DOHH2 (cell line): Measurements from ENCODE around the gene WNT2.

Experiments
- H3F3A ChIP-seq: fragments of 200-600 bp; sonication (generic), shearing (Covaris generic); 2 replicates; pipeline ENCODE4 v1.6.0; 2016; ENCODE audit warnings: antibody characterized with exemption, mild to moderate bottlenecking; ENCODE audit not compliant: control insufficient read depth, insufficient read depth
- H3K27ac ChIP-seq: fragments of 200-600 bp; sonication (generic); 2 replicates; pipeline ENCODE4 v1.5.1; 2014; ENCODE audit warnings: low read depth, mild to moderate bottlenecking, low read length, moderate library complexity
- H3K27me3 ChIP-seq: fragments of 200-600 bp; sonication (generic); 2 replicates; pipeline ENCODE4 v1.6.1; 2014; ENCODE audit warnings: mild to moderate bottlenecking, low read length, mixed read lengths; ENCODE audit not compliant: control insufficient read depth
- H3K36me3 ChIP-seq: fragments of 200-600 bp; sonication (generic); 2 replicates; pipeline ENCODE4 v1.6.1; 2014; ENCODE audit warnings: mild to moderate bottlenecking, low read length, moderate library complexity, mixed read lengths; ENCODE audit not compliant: control insufficient read depth
- H3K4me1 ChIP-seq: fragments of 200-600 bp; sonication (generic); 2 replicates; pipeline ENCODE4 v1.6.1; 2014; ENCODE audit warnings: mild to moderate bottlenecking, low read length, mixed read lengths; ENCODE audit not compliant: control insufficient read depth
- H3K4me2 ChIP-seq: fragments of 200-600 bp; sonication (generic); 2 replicates; pipeline ENCODE4 v1.6.0; 2014; ENCODE audit warnings: mild to moderate bottlenecking, low read length, moderate library complexity
- H3K4me3 ChIP-seq: fragments of 200-600 bp; sonication (generic); 2 replicates; pipeline ENCODE4 v1.5.1; 2014; ENCODE audit warnings: mild to moderate bottlenecking, low read length, mixed read lengths
- H3K79me2 ChIP-seq: fragments of 200-600 bp; sonication (generic); 2 replicates; pipeline ENCODE4 v1.6.1; 2014; ENCODE audit warnings: mild to moderate bottlenecking, low read length, mixed read lengths; ENCODE audit not compliant: control insufficient read depth
- H3K9me2 ChIP-seq: fragments of 200-600 bp; sonication (generic); replicated peaks from 2 replicates; pipeline ENCODE4 v1.6.1; 2014; ENCODE audit warnings: mild to moderate bottlenecking, low read length, mixed read lengths; ENCODE audit not compliant: control insufficient read depth
- H3K9me3 ChIP-seq: fragments of 200-600 bp; sonication (generic); 2 replicates; pipeline ENCODE4 v1.6.1; 2014; ENCODE audit warnings: antibody characterized with exemption, low read length, mixed read lengths; ENCODE audit not compliant: control insufficient read depth, insufficient read depth
- H4K20me1 ChIP-seq: fragments of 200-600 bp; sonication (generic); 2 replicates; pipeline ENCODE4 v1.6.0; 2014; ENCODE audit warnings: low read depth, mild to moderate bottlenecking, antibody characterized with exemption, low read length, moderate library complexity; ENCODE audit not compliant: control insufficient read depth, insufficient read depth
- EZH2phosphoT487 ChIP-seq: fragments of 200-600 bp; sonication (generic); IDR thresholded peaks from 2 replicates; pipeline ENCODE4 v1.6.1; 2017; ENCODE audit warnings: borderline replicate concordance, mild to moderate bottlenecking, antibody characterized with exemption, low read length, moderate library complexity, mixed read lengths
- TF ChIP-seq, protein P1 (sequence below): fragments of 200-600 bp; sonication (generic); IDR thresholded peaks from one replicate; pipeline ENCODE4 v1.5.1; 2014; ENCODE audit warnings: antibody characterized with exemption, mild to moderate bottlenecking, low read depth, low read length; ENCODE audit not compliant: poor library complexity, severe bottlenecking

Gene WNT2

DNA sequence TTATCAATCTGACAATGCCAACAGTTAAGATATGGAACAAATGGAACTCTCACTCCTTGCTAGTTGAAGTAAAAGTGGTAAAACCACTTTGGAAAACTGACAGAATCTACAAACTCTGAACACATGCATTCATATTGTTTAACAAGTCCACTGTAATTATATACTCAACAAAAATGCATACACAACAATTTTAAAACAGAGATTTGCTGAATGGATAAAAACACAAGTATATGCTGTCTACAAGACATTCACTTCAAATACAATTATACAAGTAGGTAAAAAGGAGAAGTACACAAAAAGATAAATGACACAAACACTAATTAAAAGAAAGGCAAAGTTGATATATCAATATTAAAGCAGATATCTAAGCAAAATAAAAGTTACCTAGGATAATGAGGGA is 9.2 kb upstream of the WNT2 start:
- TF ChIP-seq, protein P1, sequence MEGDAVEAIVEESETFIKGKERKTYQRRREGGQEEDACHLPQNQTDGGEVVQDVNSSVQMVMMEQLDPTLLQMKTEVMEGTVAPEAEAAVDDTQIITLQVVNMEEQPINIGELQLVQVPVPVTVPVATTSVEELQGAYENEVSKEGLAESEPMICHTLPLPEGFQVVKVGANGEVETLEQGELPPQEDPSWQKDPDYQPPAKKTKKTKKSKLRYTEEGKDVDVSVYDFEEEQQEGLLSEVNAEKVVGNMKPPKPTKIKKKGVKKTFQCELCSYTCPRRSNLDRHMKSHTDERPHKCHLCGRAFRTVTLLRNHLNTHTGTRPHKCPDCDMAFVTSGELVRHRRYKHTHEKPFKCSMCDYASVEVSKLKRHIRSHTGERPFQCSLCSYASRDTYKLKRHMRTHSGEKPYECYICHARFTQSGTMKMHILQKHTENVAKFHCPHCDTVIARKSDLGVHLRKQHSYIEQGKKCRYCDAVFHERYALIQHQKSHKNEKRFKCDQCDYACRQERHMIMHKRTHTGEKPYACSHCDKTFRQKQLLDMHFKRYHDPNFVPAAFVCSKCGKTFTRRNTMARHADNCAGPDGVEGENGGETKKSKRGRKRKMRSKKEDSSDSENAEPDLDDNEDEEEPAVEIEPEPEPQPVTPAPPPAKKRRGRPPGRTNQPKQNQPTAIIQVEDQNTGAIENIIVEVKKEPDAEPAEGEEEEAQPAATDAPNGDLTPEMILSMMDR = no peak
- TF ChIP-seq EZH2phosphoT487 = no peak
- Histone ChIP-seq H3K9me2 (no peaks in the 10 kb centered on the region; the same call in 1 of the 2 replicates), H3K27ac (no peak overlapping the region), H3K79me2 (no peaks in the 10 kb centered on the region), H4K20me1 (no peaks in the 10 kb centered on the region), H3K27me3 (no peaks in the 10 kb centered on the region; the same call in 1 of the 2 replicates), H3K36me3 (no peaks in the 10 kb centered on the region), H3K4me1 (no peaks in the 10 kb centered on the region), H3K4me2 (no peak overlapping the region), H3K9me3 (no peaks in the 10 kb centered on the region), H3F3A (no peaks in the 10 kb centered on the region), H3K4me3 (no peak overlapping the region)

DNA sequence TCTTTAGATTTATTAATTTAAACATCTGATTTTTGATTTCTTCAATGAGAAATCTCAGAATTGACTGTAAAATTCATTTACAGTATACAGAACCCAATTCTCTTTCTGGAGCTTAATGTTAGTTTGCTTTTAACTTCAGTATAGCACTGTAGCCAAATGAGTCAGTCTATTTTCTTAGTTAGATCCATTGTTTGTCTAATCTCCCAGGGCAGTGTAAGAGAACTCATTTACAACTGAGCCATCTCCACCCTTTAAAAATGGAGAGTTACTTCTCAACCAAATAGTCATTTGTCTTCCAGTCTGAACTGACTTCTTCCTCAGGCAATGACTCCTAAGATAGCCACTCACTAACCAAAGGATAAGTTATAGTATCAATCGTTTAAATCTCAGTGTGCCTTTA is 3.0 kb upstream of the WNT2 start:
- no peaks in the 10 kb centered on the region for H3K79me2 ChIP-seq
- no peaks in the 10 kb centered on the region for H3K4me1 ChIP-seq
- TF ChIP-seq, protein P1 = no peak
- TF ChIP-seq EZH2phosphoT487 = no peak
- peaks cover 13% of the 10 kb centered on the region for H3K27me3 ChIP-seq
- no peak overlapping the region for H3K27ac ChIP-seq
- no peaks in the 10 kb centered on the region for H3K36me3 ChIP-seq
- H3K9me2 ChIP-seq = no peaks in the 10 kb centered on the region
- peaks cover 20% of the 10 kb centered on the region; the same call in 1 of the 2 replicates for H3K9me3 ChIP-seq
- H3K4me2 ChIP-seq = no peak overlapping the region
- H3F3A ChIP-seq = no peaks in the 10 kb centered on the region
- H3K4me3 ChIP-seq = no peak overlapping the region
- H4K20me1 ChIP-seq = no peaks in the 10 kb centered on the region

DNA sequence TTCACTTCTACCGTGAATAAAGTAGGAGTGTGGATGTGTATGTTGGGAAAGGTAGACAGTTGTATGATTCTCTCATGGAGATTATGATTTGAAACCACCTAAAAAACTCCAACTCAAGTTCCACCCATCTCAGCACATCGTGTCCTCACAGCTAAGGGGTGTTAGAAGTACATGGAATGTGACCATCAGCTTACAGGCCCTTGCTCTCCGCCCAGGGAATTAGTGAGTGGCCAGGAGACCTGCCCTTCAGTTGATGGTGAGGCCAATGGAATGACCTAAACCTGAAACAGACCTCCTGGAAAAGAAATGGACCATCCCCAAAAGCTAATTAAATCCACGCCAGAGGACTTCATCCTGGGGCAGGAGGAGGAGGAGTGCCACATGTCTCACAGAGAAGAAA is 2.1 kb upstream of the WNT2 start:
- H3K4me3 ChIP-seq = no peak overlapping the region
- H3K27me3 ChIP-seq = peaks cover 14% of the 10 kb centered on the region
- no peak for TF ChIP-seq EZH2phosphoT487
- TF ChIP-seq, protein P1 = no peak
- no peak overlapping the region for H3K27ac ChIP-seq
- no peaks in the 10 kb centered on the region for H4K20me1 ChIP-seq
- H3F3A ChIP-seq = no peaks in the 10 kb centered on the region
- no peaks in the 10 kb centered on the region for H3K36me3 ChIP-seq
- no peak overlapping the region for H3K4me2 ChIP-seq
- H3K9me2 ChIP-seq = no peaks in the 10 kb centered on the region
- H3K9me3 ChIP-seq = peaks cover 20% of the 10 kb centered on the region; the same call in 1 of the 2 replicates
- H3K4me1 ChIP-seq = no peaks in the 10 kb centered on the region
- H3K79me2 ChIP-seq = no peaks in the 10 kb centered on the region
